H1 (cell line): ENCODE data around the gene SPTBN1. TPM values are rescaled to one million over a fixed set of nuclear protein-coding genes. Genes with fewer than 3 reads are reported as not detected.

Experiments
- CTCF ChIA-PET: fragments of 300-600 bp; sonication (Branson Sonifier 250); formaldehyde crosslinking; loops from one replicate; lab custom pipeline; 2021; ENCODE audit not compliant: partially characterized antibody; lab: Charles Lee
- POLR2A ChIA-PET: fragments of 300-600 bp; sonication (Branson Sonifier 250); formaldehyde crosslinking; loops from one replicate; lab custom pipeline; 2021; ENCODE audit warnings: inconsistent platforms; ENCODE audit not compliant: partially characterized antibody; lab: Charles Lee
- DNase-seq, 2 experiments: peaks; one replicate each; pipeline versions ENCODE4 v3.0.0 to v3.0.0-alpha.2; 2010 to 2022; ENCODE audit warnings: low spot score in 2 of 2, low read depth in 1 of 2, mixed read lengths in 1 of 2
- FAIRE-seq: peaks from 2 replicates; lab custom pipeline; 2011; peaks lifted over from hg19 to GRCh38; lab: Jason Lieb, UNC
- H2AFZ ChIP-seq: 2 replicates; pipeline ENCODE4 v1.8.1; 2012; ENCODE audit warnings: low read length, inconsistent platforms
- H2AK5ac ChIP-seq: 2 replicates; pipeline ENCODE4 v1.6.1; 2013; ENCODE audit warnings: low read depth, low read length
- H2BK120ac ChIP-seq: replicated peaks from 2 replicates; pipeline ENCODE3; 2013; ENCODE audit warnings: low read depth, low read length, inconsistent platforms
- H2BK12ac ChIP-seq: 2 replicates; pipeline ENCODE4 v1.6.1; 2013; ENCODE audit warnings: low read depth, low read length
- H2BK15ac ChIP-seq: 2 replicates; pipeline ENCODE4 v1.6.1; 2013; ENCODE audit warnings: low read length
- H2BK20ac ChIP-seq: 2 replicates; pipeline ENCODE4 v1.6.1; 2013; ENCODE audit warnings: low read length
- H2BK5ac ChIP-seq: 2 replicates; pipeline ENCODE4 v1.6.1; 2013; ENCODE audit warnings: low read depth, low read length
- H3K14ac ChIP-seq: 2 replicates; pipeline ENCODE4 v1.6.1; 2013; ENCODE audit warnings: inconsistent platforms; ENCODE audit not compliant: insufficient read length
- H3K18ac ChIP-seq: 2 replicates; pipeline ENCODE4 v1.6.1; 2013; ENCODE audit warnings: low read length; ENCODE audit errors: extremely low read depth
- H3K23ac ChIP-seq: 2 replicates; pipeline ENCODE4 v1.6.1; 2013; ENCODE audit warnings: inconsistent platforms; ENCODE audit not compliant: insufficient read length
- H3K23me2 ChIP-seq: 2 replicates; pipeline ENCODE4 v1.6.1; 2013; ENCODE audit warnings: low read depth, low read length
- H3K27ac ChIP-seq: 2 replicates; pipeline ENCODE4 v1.6.1; 2011; ENCODE audit warnings: low read depth, low read length, inconsistent platforms
- H3K27me3 ChIP-seq, 4 experiments: replicated peaks in 1 of 4; 1 replicate in 1 of 4; 2 replicates in 3 of 4; pipeline versions ENCODE4 v1.6.1 to v1.8.1; 2011 to 2013; ENCODE audit warnings: low read length in 3 of 4, mild to moderate bottlenecking in 3 of 4, inconsistent platforms in 2 of 4, mixed read lengths in 2 of 4, moderate library complexity in 1 of 4; ENCODE audit not compliant: control insufficient read depth in 3 of 4, insufficient read depth in 3 of 4; ENCODE audit errors: extremely low read depth in 1 of 4
- H3K36me3 ChIP-seq, 4 experiments: 2 replicates each; pipeline versions ENCODE4 v1.6.1 to v1.8.1; 2011 to 2013; ENCODE audit warnings: mild to moderate bottlenecking in 4 of 4, low read length in 3 of 4, moderate library complexity in 2 of 4, control low read depth in 1 of 4, inconsistent platforms in 1 of 4; ENCODE audit not compliant: insufficient read depth in 4 of 4, control insufficient read depth in 2 of 4
- H3K4ac ChIP-seq: replicated peaks from 2 replicates; pipeline ENCODE3; 2013; ENCODE audit warnings: low read length, low read depth, mixed read lengths, inconsistent platforms; ENCODE audit not compliant: insufficient read length
- H3K4me1 ChIP-seq, 4 experiments: replicated peaks in 1 of 4; 1 replicate in 1 of 4; 2 replicates in 3 of 4; pipeline versions ENCODE4 v1.6.1 to v1.8.1; 2011 to 2013; ENCODE audit warnings: low read length in 3 of 4, inconsistent platforms in 2 of 4, mixed read lengths in 1 of 4; ENCODE audit not compliant: insufficient read depth in 4 of 4, control insufficient read depth in 3 of 4
- H3K4me2 ChIP-seq, 2 experiments: 2 replicates each; pipeline versions ENCODE4 v1.6.1 to v1.8.1; 2011 to 2013; ENCODE audit warnings: low read depth in 2 of 2, low read length in 2 of 2, control low read depth in 1 of 2, inconsistent platforms in 1 of 2, mild to moderate bottlenecking in 1 of 2; ENCODE audit not compliant: insufficient read depth in 1 of 2
- H3K4me3 ChIP-seq, 4 experiments: fragments of 200-600, 300-600 bp in 1 of 4; sonication (generic), shearing (Covaris generic), sonication (Bioruptor Twin) in 1 of 4; 2 replicates each; pipeline versions ENCODE4 v1.5.1 to v1.8.1; 2011 to 2016; ENCODE audit warnings: low read length in 4 of 4, low read depth in 3 of 4, control low read depth in 2 of 4, inconsistent platforms in 2 of 4, mild to moderate bottlenecking in 2 of 4, mixed read lengths in 1 of 4, moderate library complexity in 1 of 4; ENCODE audit not compliant: insufficient read depth in 2 of 4; ENCODE audit errors: extremely low read depth in 1 of 4
- H3K56ac ChIP-seq: replicated peaks from 2 replicates; pipeline ENCODE3; 2013; ENCODE audit warnings: low read depth, mild to moderate bottlenecking, mixed read lengths, low read length, inconsistent platforms; ENCODE audit not compliant: insufficient read length
- H3K79me1 ChIP-seq: 2 replicates; pipeline ENCODE4 v1.6.1; 2013; ENCODE audit warnings: low read depth, low read length, control low read depth
- H3K79me2 ChIP-seq, 2 experiments: 2 replicates each; pipeline versions ENCODE4 v1.6.1 to v1.8.1; 2012 to 2013; ENCODE audit warnings: low read length in 2 of 2, mild to moderate bottlenecking in 2 of 2, inconsistent platforms in 1 of 2; ENCODE audit not compliant: insufficient read depth in 2 of 2, control insufficient read depth in 1 of 2
- H3K9ac ChIP-seq, 4 experiments: replicated peaks in 1 of 4; 1 replicate in 1 of 4; 2 replicates in 3 of 4; pipeline versions ENCODE4 v1.6.1 to v1.8.1; 2011 to 2013; ENCODE audit warnings: low read depth in 3 of 4, low read length in 3 of 4, control low read depth in 2 of 4, mild to moderate bottlenecking in 2 of 4, moderate library complexity in 2 of 4, inconsistent platforms in 1 of 4; ENCODE audit errors: extremely low read depth in 1 of 4
- H3K9me3 ChIP-seq, 2 experiments: 2 replicates each; pipeline versions ENCODE4 v1.6.1 to v1.8.1; 2012 to 2013; ENCODE audit warnings: mild to moderate bottlenecking in 2 of 2, moderate library complexity in 2 of 2, control low read depth in 1 of 2, inconsistent platforms in 1 of 2, low read depth in 1 of 2, low read length in 1 of 2, mixed read lengths in 1 of 2; ENCODE audit not compliant: insufficient read depth in 2 of 2
- H4K20me1 ChIP-seq, 2 experiments: replicated peaks in 1 of 2; 2 replicates each; pipeline versions ENCODE3 to v1.8.1; 2011 to 2013; ENCODE audit warnings: inconsistent platforms in 2 of 2, low read length in 2 of 2, mild to moderate bottlenecking in 1 of 2; ENCODE audit not compliant: insufficient read depth in 2 of 2, control insufficient read depth in 1 of 2
- H4K5ac ChIP-seq: 2 replicates; pipeline ENCODE4 v1.6.1; 2013; ENCODE audit warnings: low read length, low read depth, mixed read lengths, inconsistent platforms; ENCODE audit not compliant: insufficient read length
- H4K8ac ChIP-seq: 2 replicates; pipeline ENCODE4 v1.8.0; 2013; ENCODE audit warnings: mild to moderate bottlenecking, moderate library complexity, low read length, inconsistent platforms; ENCODE audit not compliant: insufficient read depth; ENCODE audit errors: extremely low read depth
- H4K91ac ChIP-seq: replicated peaks from 2 replicates; pipeline ENCODE3; 2013; ENCODE audit warnings: low read length, mixed read lengths, inconsistent platforms; ENCODE audit not compliant: insufficient read length
- ATF2 ChIP-seq: IDR thresholded peaks from 2 replicates; pipeline ENCODE4 v1.6.1; 2012; ENCODE audit warnings: low read length, inconsistent platforms
- CTCF ChIP-seq, 3 experiments: IDR thresholded peaks; 1 replicate in 2 of 3; 2 replicates in 1 of 3; pipeline versions ENCODE4 v1.5.1 to v1.6.1; 2011; ENCODE audit warnings: low read length in 3 of 3, mild to moderate bottlenecking in 3 of 3, inconsistent platforms in 2 of 3, low read depth in 1 of 3, moderate library complexity in 1 of 3; ENCODE audit not compliant: insufficient read depth in 1 of 3; ENCODE audit errors: control extremely low read depth in 1 of 3
- EZH2 ChIP-seq: fragments of 200-600 bp; sonication (generic); IDR thresholded peaks from 2 replicates; pipeline ENCODE4 v1.7.1; 2012; ENCODE audit warnings: low read depth, mild to moderate bottlenecking, moderate library complexity, low read length, inconsistent platforms; ENCODE audit not compliant: severe bottlenecking
- JUN ChIP-seq: IDR thresholded peaks from 2 replicates; pipeline ENCODE4 v1.6.1; 2011; ENCODE audit warnings: low read depth, mild to moderate bottlenecking, improper control_type of control experiment, low read length
- RXRA ChIP-seq: IDR thresholded peaks from 2 replicates; pipeline ENCODE4 v1.6.1; 2011; ENCODE audit warnings: low read depth, mild to moderate bottlenecking, low read length, moderate library complexity; ENCODE audit not compliant: insufficient read depth
- SRF ChIP-seq: IDR thresholded peaks from 2 replicates; pipeline ENCODE4 v1.6.1; 2011; ENCODE audit warnings: mild to moderate bottlenecking, low read depth, low read length, moderate library complexity
- USF2 ChIP-seq: IDR thresholded peaks from 2 replicates; pipeline ENCODE4 v1.6.1; 2011; ENCODE audit warnings: low read length, improper control_type of control experiment
- ZNF274 ChIP-seq: IDR thresholded peaks from 2 replicates; pipeline ENCODE4 v1.7.0; 2012; ENCODE audit warnings: low read length, borderline replicate concordance; ENCODE audit errors: extremely low read depth
- WGBS, 2 experiments: shearing (Covaris generic) in 1 of 2; methylation state at CpG; one replicate each; pipeline versions ENCODE4 v1.1.6 to v1.1.7; 2013 to 2015; ENCODE audit warnings: low lambda C conversion rate in 2 of 2, mixed read lengths in 2 of 2, inconsistent platforms in 1 of 2, low coverage in 1 of 2, missing lambda C conversion rate in 1 of 2; ENCODE audit not compliant: insufficient replicate concordance in 2 of 2, insufficient coverage in 1 of 2, insufficient read length in 1 of 2; ENCODE audit errors: extremely low coverage in 1 of 2, missing lambda C conversion rate in 1 of 2; 5-methylcytosine and 5-hydroxymethylcytosine counted together
- polyA plus RNA-seq, 7 experiments: library from polyadenylated mRNA; depleted of rRNA in 3 of 7; stranded (reverse) in 5 of 7; unstranded in 2 of 7; fragments of >200 nt in 5 of 7; fragments of 200-250 nt in 2 of 7; gene quantifications; 1 replicate in 5 of 7; 2 replicates in 1 of 7; 4 replicates in 1 of 7; pipeline versions ENCODE4 v1.2.1 to v1.2.3, GENCODE V29; 2011 to 2013; ENCODE audit warnings: missing spikeins in 2 of 7, mixed read lengths in 2 of 7
- total RNA-seq: library from RNA; stranded (reverse); fragmentation: NEBNext Ultra II Directional; extraction: Animal tissue kit (Norgen Biotek cat#: 25700); gene quantifications from 2 replicates; pipeline ENCODE4 v1.2.1, GENCODE V29; 2021

SPTBN1 gene
- total and polyA plus RNA-seq, 2 of the 8 experiments (the other 6 are each of a cell fraction or from before 2014, with no cell fraction given), result 31.8 to 180 TPM

- Histone ChIP-seq H3K79me1 (no peaks in the 10 kb centered on the region), H3K79me2 (no peaks in the 10 kb centered on the region), H3K23me2 (no peaks in the 10 kb centered on the region), H4K5ac (no peak overlapping the region), H2BK20ac (no peak overlapping the region), H2BK15ac (no peak overlapping the region), H3K9me3 (no peaks in the 10 kb centered on the region), H3K4me3 (no peak overlapping the region), H3K36me3 (peaks cover 0 to 3% (median 0%) of the 10 kb centered on the region in 4 experiments; a peak in 4 of 8 replicates), H3K23ac (no peak overlapping the region), H3K56ac (no peak overlapping the region), H4K20me1 (no peaks in the 10 kb centered on the region), H2BK5ac (no peak overlapping the region), H3K4ac (no peak overlapping the region), H4K8ac (no peak overlapping the region), H3K27me3 (no peaks in the 10 kb centered on the region), H3K9ac (no peak overlapping the region), H3K14ac (no peak overlapping the region), H4K91ac (no peak overlapping the region), H3K4me1 (peaks cover 0 to 3% (median under 1%) of the 10 kb centered on the region in 4 experiments; a peak in 1 of 7 replicates), H2BK120ac (no peak overlapping the region), H3K4me2 (no peak overlapping the region), H2AK5ac (no peak overlapping the region), H2AFZ (no peak overlapping the region), H2BK12ac (no peak overlapping the region), H3K27ac (no peak overlapping the region), H3K18ac (no peak overlapping the region)
- POLR2A ChIA-PET, result no interaction called here
- DNase-seq (no peak), FAIRE-seq (no peak)
- CTCF ChIA-PET, result interaction anchor here (0.6 to 4.3 kb wide), 4 partner anchors 11 to 384 kb away, joined by 3 to 24 read pairs (median 3); no protein-coding TSS in a partner anchor
- 85% methylated on average over 2 of the region's 2 CpGs; no CpG with 5 or more reads in 1 of the 2 experiments for WGBS, 2 experiments
- TF ChIP-seq JUN (no peak), EZH2 (no peak), USF2 (no peak), CTCF (IDR thresholded peaks at IDR 0.05; ENCODE audit: control extremely low read depth in 1 of 3, insufficient read depth in 1 of 3, low read depth in 1 of 3, low read length in 3 of 3) (no peak), RXRA (no peak), ATF2 (no peak), SRF (no peak), ZNF274 (no peak)
These were observed 34.7 kb downstream of the SPTBN1 start for GRCh38 chr2:54490863-54491262.
